IMR-90 (cell line): Measurements from ENCODE around the gene SHB. TPM values are rescaled to one million over a fixed set of nuclear protein-coding genes. Genes with fewer than 3 reads are reported as not detected.

ENCODE experiments used
- ATAC-seq: fragments of 200-7000 bp; cut with Tn5 transposase; 2 replicates; pipeline ENCODE4 v1.9.1; 2020; ENCODE audit warnings: low read depth, mild to moderate bottlenecking, moderate library complexity
- BruUV-seq: library from RNA; stranded (reverse); fragments of 400-500 nt; replicated peaks from 2 replicates; lab custom pipeline; 2021; lab: Mats Ljungman, UMichigan
- CTCF ChIA-PET: fragments of 300-600 bp; formaldehyde crosslinking; extraction: SDS; loops from one replicate; lab custom pipeline; 2021; ENCODE audit warnings: antibody characterized with exemption; lab: Yijun Ruan, JAX
- POLR2A ChIA-PET: fragments of 300-600 bp; sonication (Branson Sonifier 250); formaldehyde crosslinking; loops from one replicate; lab custom pipeline; 2022; ENCODE audit warnings: antibody characterized with exemption; ENCODE audit not compliant: unreplicated experiment; lab: Charles Lee
- DNase-seq: peaks from one replicate; pipeline ENCODE4 v3.0.0; 2013
- H2AFZ ChIP-seq: replicated peaks from 2 replicates; pipeline ENCODE3; 2013; ENCODE audit warnings: low read length, mild to moderate bottlenecking; ENCODE audit not compliant: poor library complexity
- H2AK5ac ChIP-seq: 2 replicates; pipeline ENCODE4 v1.6.1; 2013; ENCODE audit warnings: low read depth, low read length, inconsistent platforms
- H2AK9ac ChIP-seq: replicated peaks from 2 replicates; pipeline ENCODE3; 2013; ENCODE audit warnings: mild to moderate bottlenecking, low read depth, low read length, moderate library complexity; ENCODE audit not compliant: poor library complexity
- H2BK120ac ChIP-seq: 2 replicates; pipeline ENCODE4 v1.6.1; 2013; ENCODE audit warnings: low read depth, low read length, inconsistent platforms
- H2BK15ac ChIP-seq: 3 replicates; pipeline ENCODE4 v1.6.1; 2013; ENCODE audit warnings: low read depth, low read length, inconsistent platforms
- H2BK20ac ChIP-seq: 2 replicates; pipeline ENCODE4 v1.6.1; 2013; ENCODE audit warnings: low read depth, mild to moderate bottlenecking, inconsistent platforms, low read length, moderate library complexity
- H2BK5ac ChIP-seq: 2 replicates; pipeline ENCODE4 v1.6.1; 2013; ENCODE audit warnings: mild to moderate bottlenecking, low read depth, low read length, inconsistent platforms; ENCODE audit not compliant: poor library complexity, severe bottlenecking
- H3K14ac ChIP-seq: replicated peaks from 2 replicates; pipeline ENCODE4 v1.6.1; 2013; ENCODE audit warnings: low read depth, low read length, inconsistent platforms
- H3K18ac ChIP-seq: 2 replicates; pipeline ENCODE4 v1.6.1; 2013; ENCODE audit warnings: low read depth, low read length, control low read depth
- H3K23ac ChIP-seq: 2 replicates; pipeline ENCODE4 v1.6.1; 2013; ENCODE audit warnings: low read depth, low read length, inconsistent platforms
- H3K27ac ChIP-seq: 2 replicates; pipeline ENCODE4 v1.5.1; 2013; ENCODE audit warnings: mild to moderate bottlenecking, control low read depth, low read length; ENCODE audit not compliant: insufficient read depth
- H3K27me3 ChIP-seq: 2 replicates; pipeline ENCODE4 v1.6.1; 2013; ENCODE audit warnings: low read length; ENCODE audit not compliant: control insufficient read depth, insufficient read depth
- H3K36me3 ChIP-seq: 2 replicates; pipeline ENCODE4 v1.6.1; 2013; ENCODE audit warnings: low read length, mixed read lengths; ENCODE audit not compliant: control insufficient read depth, insufficient read depth
- H3K4ac ChIP-seq: 2 replicates; pipeline ENCODE4 v1.6.1; 2013; ENCODE audit warnings: low read depth, low read length, inconsistent platforms
- H3K4me1 ChIP-seq: 2 replicates; pipeline ENCODE4 v1.6.1; 2013; ENCODE audit warnings: low read length, mixed read lengths; ENCODE audit not compliant: control insufficient read depth, insufficient read depth
- H3K4me2 ChIP-seq: 2 replicates; pipeline ENCODE4 v1.6.1; 2013; ENCODE audit warnings: low read depth, mild to moderate bottlenecking, control low read depth, low read length, moderate library complexity
- H3K4me3 ChIP-seq: 2 replicates; pipeline ENCODE4 v1.5.1; 2013; ENCODE audit warnings: low read depth, mild to moderate bottlenecking, control low read depth, low read length, moderate library complexity; ENCODE audit not compliant: insufficient read depth
- H3K56ac ChIP-seq: 2 replicates; pipeline ENCODE4 v1.6.1; 2013; ENCODE audit warnings: low read length, inconsistent platforms; ENCODE audit not compliant: insufficient read depth; ENCODE audit errors: extremely low read depth
- H3K79me1 ChIP-seq, 2 experiments: 2 replicates each; pipeline ENCODE4 v1.6.1; 2013; ENCODE audit warnings: low read length in 2 of 2, inconsistent platforms in 1 of 2, low read depth in 1 of 2
- H3K9ac ChIP-seq: 2 replicates; pipeline ENCODE4 v1.6.1; 2013; ENCODE audit warnings: low read depth, low read length, control low read depth
- H3K9me1 ChIP-seq: 2 replicates; pipeline ENCODE4 v1.6.1; 2013; ENCODE audit warnings: low read length, inconsistent platforms; ENCODE audit not compliant: insufficient read depth
- H3K9me3 ChIP-seq: 2 replicates; pipeline ENCODE4 v1.6.1; 2013; ENCODE audit warnings: low read length; ENCODE audit not compliant: control insufficient read depth, insufficient read depth
- H4K20me1 ChIP-seq: 2 replicates; pipeline ENCODE4 v1.6.1; 2013; ENCODE audit warnings: low read length, inconsistent platforms; ENCODE audit not compliant: insufficient read depth
- H4K5ac ChIP-seq: 2 replicates; pipeline ENCODE4 v1.6.1; 2013; ENCODE audit warnings: mild to moderate bottlenecking, low read depth, low read length, control low read depth
- H4K8ac ChIP-seq, 2 experiments: 2 replicates each; pipeline ENCODE4 v1.6.1; 2013; ENCODE audit warnings: low read depth in 2 of 2, low read length in 2 of 2, control low read depth in 1 of 2, inconsistent platforms in 1 of 2
- H4K91ac ChIP-seq: 2 replicates; pipeline ENCODE4 v1.6.1; 2013; ENCODE audit warnings: low read depth, low read length, inconsistent platforms; ENCODE audit not compliant: insufficient read depth
- BHLHE40 ChIP-seq: fragments of 150-350 bp; IDR thresholded peaks from 2 replicates; pipeline ENCODE4 v1.6.1; 2016; ENCODE audit warnings: mild to moderate bottlenecking, low read depth, low read length
- CTCF ChIP-seq: conservative IDR thresholded peaks from 2 replicates; pipeline ENCODE4 v1.5.1; 2012; ENCODE audit warnings: mild to moderate bottlenecking, low read depth, low read length, improper control_type of control experiment
- ELK1 ChIP-seq: fragments of 150-350 bp; IDR thresholded peaks from 2 replicates; pipeline ENCODE4 v1.6.1; 2016; ENCODE audit warnings: low read depth, mild to moderate bottlenecking, low read length, moderate library complexity, borderline replicate concordance
- FOS ChIP-seq: fragments of 150-350 bp; IDR thresholded peaks from 2 replicates; pipeline ENCODE4 v1.6.1; 2016; ENCODE audit warnings: low read depth, low read length
- MAZ ChIP-seq: IDR thresholded peaks from 2 replicates; pipeline ENCODE4 v1.6.1; 2012; ENCODE audit warnings: low read depth, mild to moderate bottlenecking, low read length, improper control_type of control experiment, moderate library complexity, borderline replicate concordance
- MXI1 ChIP-seq: IDR thresholded peaks from 2 replicates; pipeline ENCODE4 v1.6.1; 2012; ENCODE audit warnings: low read depth, mild to moderate bottlenecking, low read length, moderate library complexity, borderline replicate concordance
- NFE2L2 ChIP-seq: fragments of 150-350 bp; IDR thresholded peaks from 2 replicates; pipeline ENCODE4 v1.6.1; 2016; ENCODE audit warnings: low read depth, mild to moderate bottlenecking, low read length
- POLR2A ChIP-seq: IDR thresholded peaks from 2 replicates; pipeline ENCODE4 v1.6.1; 2012; ENCODE audit warnings: mild to moderate bottlenecking, low read depth, low read length
- RFX5 ChIP-seq: IDR thresholded peaks from 2 replicates; pipeline ENCODE4 v1.8.0; 2012; ENCODE audit warnings: low read depth, mild to moderate bottlenecking, low read length, moderate library complexity
- USF2 ChIP-seq: fragments of 150-350 bp; IDR thresholded peaks from 2 replicates; pipeline ENCODE4 v1.6.1; 2017; ENCODE audit warnings: mild to moderate bottlenecking, antibody characterized with exemption, low read length, low read depth
- WGBS, 2 experiments: methylation state at CpG; one replicate each; pipeline versions ENCODE4 v1.1.5 to v1.1.7; 2013; ENCODE audit warnings: missing lambda C conversion rate in 2 of 2; ENCODE audit not compliant: insufficient read length in 1 of 2; ENCODE audit errors: extremely low coverage in 2 of 2; 5-methylcytosine and 5-hydroxymethylcytosine counted together
- dilution Hi-C: fragments of 300-500 bp; cut with HindIII; formaldehyde crosslinking; loops from one replicate; pipeline ENCODE4 v1.14.3; 2018; ENCODE audit warnings: low sequenced_read_pairs; ENCODE audit not compliant: unreplicated experiment
- in situ Hi-C: fragments of 300-500 bp; cut with MboI; formaldehyde crosslinking; loops from 3 replicates; pipeline ENCODE4 v1.14.3; 2019; ENCODE audit warnings: low sequenced_read_pairs, inconsistent platforms, mixed read lengths
- intact Hi-C: fragments of 100-400 bp; cut with micrococcal nuclease; formaldehyde crosslinking; loops from 2 replicates; pipeline ENCODE4 v1.10.0; 2022
- polyA plus RNA-seq, 3 experiments: library from polyadenylated mRNA; depleted of rRNA; stranded (reverse); fragments of >200 nt; gene quantifications; 2 replicates each; pipeline ENCODE4 v1.2.3, GENCODE V29; 2012; ENCODE audit warnings: low replicate concordance in 1 of 3
- total RNA-seq: library from RNA; depleted of rRNA; stranded (reverse); fragments of >200 nt; gene quantifications from 2 replicates; pipeline ENCODE4 v1.2.3, GENCODE V29; 2012

Gene SHB
- total and polyA plus RNA-seq, 2 of the 4 experiments (the other 2 are of a cell fraction), result 6.1 to 20.4 TPM

GRCh38 chr9:38068701-38069628, at the start of gene SHB (continued):
- TF ChIP-seq NFE2L2, result no peak
- TF ChIP-seq FOS, result no peak
- TF ChIP-seq BHLHE40, result peak; percentile 55; the same call in 1 of the 2 replicates
- TF ChIP-seq POLR2A, result peak; percentile 96
- TF ChIP-seq MAZ, result peak; percentile 9; the same call in 1 of the 2 replicates

GRCh38 chr9:38117651-38118050, 48.6 kb upstream of the SHB start:
- Histone ChIP-seq H2BK15ac (no peak overlapping the region), H4K8ac (no peak overlapping the region), H3K4me1 (peaks cover 2% of the 10 kb centered on the region; the same call in 1 of the 2 replicates), H2AFZ (no peak overlapping the region), H2BK5ac (no peak overlapping the region), H2BK120ac (no peak overlapping the region), H3K79me1 (no peaks in the 10 kb centered on the region), H3K4ac (no peak overlapping the region), H3K23ac (no peak overlapping the region), H3K9me1 (no peaks in the 10 kb centered on the region), H4K5ac (no peak overlapping the region), H3K27me3 (peaks cover 49% of the 10 kb centered on the region), H2AK5ac (no peak overlapping the region), H2BK20ac (no peak overlapping the region), H3K4me2 (no peak overlapping the region), H3K27ac (no peak overlapping the region), H4K20me1 (no peaks in the 10 kb centered on the region), H2AK9ac (no peak overlapping the region), H3K56ac (no peak overlapping the region), H3K9ac (no peak overlapping the region), H3K36me3 (no peaks in the 10 kb centered on the region), H3K14ac (no peak overlapping the region), H3K9me3 (no peaks in the 10 kb centered on the region), H3K4me3 (no peak overlapping the region), H4K91ac (no peak overlapping the region), H3K18ac (no peak overlapping the region)
- BruUV-seq, result no TSS peak
- in situ Hi-C loops (no loop called here), dilution Hi-C loops (no loop called here), intact Hi-C loops (no loop called here)
- DNase-seq (no peak), ATAC-seq (peak; percentile 14; the same call in 1 of the 2 replicates)
- CTCF ChIA-PET, result interaction anchor here (0.6 kb wide), 1 partner anchor 275 kb away, joined by 3 read pairs; no protein-coding TSS in a partner anchor
- POLR2A ChIA-PET, result no interaction called here
- no CpG with 5 or more reads among the region's 5 CpGs for WGBS, 2 experiments
- TF ChIP-seq FOS (no peak), CTCF (no peak), USF2 (no peak), ELK1 (no peak), MAZ (no peak), MXI1 (no peak), RFX5 (no peak), BHLHE40 (no peak; the same call in 1 of the 2 replicates), POLR2A (no peak), NFE2L2 (no peak)
